ENCODE results near the gene NENF. TPM values are rescaled to one million over a fixed set of nuclear protein-coding genes. Genes with fewer than 3 reads are reported as not detected.

Gene NENF
- total RNA-seq, 1 experiment from 2014 or later, result 71.8 TPM

DNA sequence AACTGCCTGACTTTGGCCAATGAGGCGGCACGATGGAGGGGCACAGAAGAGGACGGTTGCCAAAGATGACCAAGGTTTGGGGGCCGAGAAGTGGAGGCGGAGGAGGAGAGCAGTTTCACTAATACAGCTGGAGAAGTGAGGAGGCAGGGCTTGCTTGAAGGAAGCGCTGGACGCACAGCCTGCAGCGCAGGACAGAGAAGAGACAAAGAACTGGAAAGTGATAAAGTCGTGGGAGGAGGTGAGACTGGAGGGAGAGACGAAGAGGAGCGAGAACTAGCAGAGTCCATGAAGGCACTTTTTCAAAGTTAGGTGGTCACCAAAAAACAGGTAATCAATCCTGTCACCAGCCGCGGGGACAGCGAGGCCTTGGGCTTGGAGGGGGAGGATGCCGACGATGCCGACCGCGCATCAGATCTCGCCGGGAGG, 18.8 kb upstream of the NENF start:
- Histone ChIP-seq H3K79me2 (ENCODE audit: low read depth) (peaks cover 16% of the 10 kb centered on the region), H3K9me2 (ENCODE audit: insufficient read depth) (no peaks in the 10 kb centered on the region), H3K27me3 (ENCODE audit: insufficient read depth, low read depth) (no peaks in the 10 kb centered on the region), H3K36me3 (ENCODE audit: low read depth) (no peaks in the 10 kb centered on the region), H3K27ac (no peak overlapping the region), H3K4me2 (peak overlapping the region; percentile 97), H2AFZ (peak overlapping the region; percentile 91), H3K4me1 (replicated peaks; ENCODE audit: insufficient read depth) (peaks cover 9% of the 10 kb centered on the region), H3K4me3 (peak overlapping the region; percentile 79), H4K20me1 (ENCODE audit: insufficient read depth) (no peaks in the 10 kb centered on the region), H3F3A (ENCODE audit: insufficient read depth, low read depth) (no peaks in the 10 kb centered on the region), H3K9me3 (ENCODE audit: insufficient read depth, low read depth) (no peaks in the 10 kb centered on the region)
- BruUV-seq (replicated peaks), result no TSS peak
- TF ChIP-seq EZH2 (IDR thresholded peaks at IDR 0.05; ENCODE audit: low read depth), result no peak
- TF ChIP-seq CTCF (conservative IDR thresholded peaks at IDR 0.05), result no peak
- intact Hi-C loops (cut with micrococcal nuclease; ENCODE audit: unreplicated experiment), result no loop called here
- POLR2A ChIA-PET (ENCODE audit: unreplicated experiment), result no interaction called here
- peak in 1 of 2 experiments; percentile 15 for DNase-seq
- CTCF ChIA-PET, result no interaction called here

GRCh38 chr1:212414328-212415106, 18.2 kb upstream of the NENF start, which contains the start of gene PACC1:
TSS of gene PACC1 (minus strand) at chr1:212414886. CDS start at chr1:212414757, 129 bp downstream.
- peak within 1 kb of the TSS; percentile 91 for H2AFZ ChIP-seq
- no peaks in the 10 kb centered on the region for H3K36me3 ChIP-seq (ENCODE audit: low read depth)
- no peak for TF ChIP-seq CTCF (conservative IDR thresholded peaks at IDR 0.05)
- TF ChIP-seq EZH2 (IDR thresholded peaks at IDR 0.05; ENCODE audit: low read depth), result no peak
- H3K9me2 ChIP-seq (ENCODE audit: insufficient read depth), result no peaks in the 10 kb centered on the region
- intact Hi-C loops (cut with micrococcal nuclease; ENCODE audit: unreplicated experiment), result no loop called here
- no TSS peak for BruUV-seq (replicated peaks)
- H3F3A ChIP-seq (ENCODE audit: insufficient read depth, low read depth), result no peaks in the 10 kb centered on the region
- no peaks in the 10 kb centered on the region for H4K20me1 ChIP-seq (ENCODE audit: insufficient read depth)
- peak; percentile 83 to 93 for DNase-seq
- ChIA-PET CTCF (no interaction called here), POLR2A (ENCODE audit: unreplicated experiment) (interaction anchor here (0.6 kb wide), 1 partner anchor 378 kb away, joined by 3 read pairs; no protein-coding TSS in a partner anchor)
- H3K27ac ChIP-seq, result no peak within 1 kb of the TSS
- peaks cover 16% of the 10 kb centered on the region for H3K79me2 ChIP-seq (ENCODE audit: low read depth)
- no peaks in the 10 kb centered on the region for H3K27me3 ChIP-seq (ENCODE audit: insufficient read depth, low read depth)
- peak within 1 kb of the TSS; percentile 97 for H3K4me2 ChIP-seq
- peak within 1 kb of the TSS; percentile 79 for H3K4me3 ChIP-seq
- peaks cover 9% of the 10 kb centered on the region for H3K4me1 ChIP-seq (replicated peaks; ENCODE audit: insufficient read depth)
- H3K9me3 ChIP-seq (ENCODE audit: insufficient read depth, low read depth), result no peaks in the 10 kb centered on the region

GRCh38 chr1:212415107-212415841, 17.4 kb upstream of the NENF start:
- Histone ChIP-seq H3K9me2 (ENCODE audit: insufficient read depth) (no peaks in the 10 kb centered on the region), H3K36me3 (ENCODE audit: low read depth) (no peaks in the 10 kb centered on the region), H3K79me2 (ENCODE audit: low read depth) (peaks cover 16% of the 10 kb centered on the region), H2AFZ (peak overlapping the region; percentile 91), H3K4me2 (peak overlapping the region; percentile 97), H3F3A (ENCODE audit: insufficient read depth, low read depth) (no peaks in the 10 kb centered on the region), H3K4me1 (replicated peaks; ENCODE audit: insufficient read depth) (peaks cover 9% of the 10 kb centered on the region), H4K20me1 (ENCODE audit: insufficient read depth) (no peaks in the 10 kb centered on the region), H3K9me3 (ENCODE audit: insufficient read depth, low read depth) (no peaks in the 10 kb centered on the region), H3K27ac (no peak overlapping the region), H3K4me3 (peak overlapping the region; percentile 79; the same call in 1 of the 2 replicates), H3K27me3 (ENCODE audit: insufficient read depth, low read depth) (no peaks in the 10 kb centered on the region)
- TSS peak; percentile 50 for BruUV-seq (replicated peaks)
- CTCF ChIA-PET, result no interaction called here
- intact Hi-C loops (cut with micrococcal nuclease; ENCODE audit: unreplicated experiment), result no loop called here
- TF ChIP-seq EZH2 (IDR thresholded peaks at IDR 0.05; ENCODE audit: low read depth) (no peak), CTCF (conservative IDR thresholded peaks at IDR 0.05) (no peak)
- no peak for DNase-seq
- POLR2A ChIA-PET (ENCODE audit: unreplicated experiment), result interaction anchor here (0.6 kb wide), 1 partner anchor 377 kb away, joined by 3 read pairs; no protein-coding TSS in a partner anchor
